Loucy (cell line): ENCODE results near the gene BABAM2.

Experiments used
- EZH2phosphoT487 ChIP-seq: fragments of 200-600 bp; IDR thresholded peaks from 2 replicates; pipeline ENCODE4 v1.6.1; 2018; ENCODE audit warnings: antibody characterized with exemption, mild to moderate bottlenecking, moderate library complexity, borderline replicate concordance
- TF ChIP-seq, protein P1 (sequence below): fragments of 200-600 bp; sonication (generic); conservative IDR thresholded peaks from 2 replicates; pipeline ENCODE4 v1.5.1; 2014; ENCODE audit warnings: mild to moderate bottlenecking, antibody characterized with exemption, low read length

DNA sequence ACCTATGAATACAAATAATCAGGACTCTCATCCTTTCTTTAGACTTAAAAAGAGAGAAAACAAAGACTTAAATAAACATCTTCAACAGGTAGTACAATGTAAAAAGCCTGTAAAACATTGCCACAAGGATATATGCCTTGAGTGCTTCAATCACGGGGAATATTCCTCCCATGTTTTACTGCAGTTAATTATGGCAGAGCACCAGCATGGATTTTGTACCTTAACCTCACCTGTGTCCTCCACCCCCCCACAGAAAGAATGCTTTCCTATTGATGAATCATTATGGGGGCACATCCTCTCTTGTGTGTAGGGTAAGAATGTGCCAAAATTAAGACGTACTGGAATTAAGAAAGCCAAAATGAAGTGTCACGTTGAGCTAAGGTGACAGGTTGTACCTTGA, 312.2 kb downstream of the BABAM2 start:
- TF ChIP-seq, protein P1, sequence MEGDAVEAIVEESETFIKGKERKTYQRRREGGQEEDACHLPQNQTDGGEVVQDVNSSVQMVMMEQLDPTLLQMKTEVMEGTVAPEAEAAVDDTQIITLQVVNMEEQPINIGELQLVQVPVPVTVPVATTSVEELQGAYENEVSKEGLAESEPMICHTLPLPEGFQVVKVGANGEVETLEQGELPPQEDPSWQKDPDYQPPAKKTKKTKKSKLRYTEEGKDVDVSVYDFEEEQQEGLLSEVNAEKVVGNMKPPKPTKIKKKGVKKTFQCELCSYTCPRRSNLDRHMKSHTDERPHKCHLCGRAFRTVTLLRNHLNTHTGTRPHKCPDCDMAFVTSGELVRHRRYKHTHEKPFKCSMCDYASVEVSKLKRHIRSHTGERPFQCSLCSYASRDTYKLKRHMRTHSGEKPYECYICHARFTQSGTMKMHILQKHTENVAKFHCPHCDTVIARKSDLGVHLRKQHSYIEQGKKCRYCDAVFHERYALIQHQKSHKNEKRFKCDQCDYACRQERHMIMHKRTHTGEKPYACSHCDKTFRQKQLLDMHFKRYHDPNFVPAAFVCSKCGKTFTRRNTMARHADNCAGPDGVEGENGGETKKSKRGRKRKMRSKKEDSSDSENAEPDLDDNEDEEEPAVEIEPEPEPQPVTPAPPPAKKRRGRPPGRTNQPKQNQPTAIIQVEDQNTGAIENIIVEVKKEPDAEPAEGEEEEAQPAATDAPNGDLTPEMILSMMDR, result no peak
- no peak for TF ChIP-seq EZH2phosphoT487
